ENCODE data around the gene CLDN15.
"Not testable (repeated sequence)": the region's sequence is repeated elsewhere in the genome, so short reads cannot be mapped to it uniquely, and the experiment has no call there.

CLDN15 gene

DNA sequence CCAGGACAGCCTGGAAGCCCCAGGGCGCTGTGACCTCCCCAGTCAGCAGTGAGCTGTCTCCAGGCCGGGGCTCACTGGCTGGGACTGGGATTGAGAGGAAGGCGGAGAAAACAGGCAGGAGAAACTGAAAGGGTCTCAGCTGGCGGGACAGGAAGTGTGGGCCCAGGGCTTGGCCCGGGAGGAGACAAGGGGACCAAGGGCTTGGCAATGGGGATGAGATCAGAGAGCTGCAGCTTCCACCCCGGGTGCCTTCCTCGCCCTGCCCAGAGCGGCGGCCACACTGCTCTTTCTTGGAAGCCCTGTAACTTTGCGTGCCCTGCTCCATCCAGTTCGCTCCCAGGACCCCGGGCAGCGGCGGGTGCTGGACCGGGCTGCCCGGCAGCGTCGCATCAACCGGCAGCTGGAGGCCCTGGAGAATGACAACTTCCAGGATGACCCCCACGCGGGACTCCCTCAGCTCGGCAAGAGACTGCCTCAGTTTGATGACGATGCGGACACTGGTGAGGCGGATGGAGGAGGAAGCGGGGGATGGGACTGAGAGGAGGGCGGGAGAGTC is 15.2 kb downstream of the CLDN15 start:
- no peak for DNase-seq (ENCODE audit: low read depth)

- no peak for DNase-seq (ENCODE audit: low read depth)
These were observed 17.3 kb downstream of the CLDN15 start for GRCh38 chr7:101220295-101220694.

GRCh38 chr7:101218236-101219125 is 19.1 kb downstream of the CLDN15 start:
- DNase-seq (ENCODE audit: low read depth): no peak

- peak; percentile 92 for DNase-seq (ENCODE audit: low read depth)
These were observed 20.0 kb downstream of the CLDN15 start, which contains the start of the genes PLOD3 and ZNHIT1 for GRCh38 chr7:101217388-101218235. PLOD3 (minus strand) TSS chr7:101217581; CDS start chr7:101217274, 307 bp downstream. ZNHIT1 (plus strand) TSS chr7:101218165; CDS start chr7:101218196, 31 bp downstream.

GRCh38 chr7:101216860-101217387 is 20.7 kb downstream of the CLDN15 start:
- no peak for DNase-seq (ENCODE audit: low read depth)

GRCh38 chr7:101216001-101216859 is 21.4 kb downstream of the CLDN15 start:
- no peak for DNase-seq (ENCODE audit: low read depth)

DNA sequence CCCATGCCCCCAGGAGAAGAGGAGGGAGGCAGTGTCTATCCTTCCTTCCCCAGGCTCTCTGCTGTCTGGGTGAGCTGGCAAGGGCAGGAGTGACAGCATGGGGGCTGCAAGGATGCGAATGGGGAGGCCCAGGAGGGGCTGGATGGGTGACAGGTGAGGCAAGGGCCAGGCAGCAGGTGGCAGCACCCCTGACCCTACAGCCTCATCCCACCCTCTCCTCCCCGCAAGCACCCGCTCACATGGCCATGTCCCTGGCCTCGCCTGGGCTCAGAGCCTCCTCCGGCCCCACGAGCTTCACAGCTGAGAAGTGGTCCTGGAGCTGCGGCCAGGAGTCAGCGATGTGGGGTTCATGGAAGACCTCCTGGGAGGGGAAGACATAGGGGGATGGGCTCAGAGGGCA is 25.6 kb downstream of the CLDN15 start:
- no peak for DNase-seq (ENCODE audit: low read depth)

- DNase-seq (ENCODE audit: low read depth): no peak
These were observed 26.1 kb downstream of the CLDN15 start for GRCh38 chr7:101211501-101211900.

- no peak for DNase-seq (ENCODE audit: low read depth)
These were observed 27.5 kb downstream of the CLDN15 start for GRCh38 chr7:101210143-101210542.

DNA sequence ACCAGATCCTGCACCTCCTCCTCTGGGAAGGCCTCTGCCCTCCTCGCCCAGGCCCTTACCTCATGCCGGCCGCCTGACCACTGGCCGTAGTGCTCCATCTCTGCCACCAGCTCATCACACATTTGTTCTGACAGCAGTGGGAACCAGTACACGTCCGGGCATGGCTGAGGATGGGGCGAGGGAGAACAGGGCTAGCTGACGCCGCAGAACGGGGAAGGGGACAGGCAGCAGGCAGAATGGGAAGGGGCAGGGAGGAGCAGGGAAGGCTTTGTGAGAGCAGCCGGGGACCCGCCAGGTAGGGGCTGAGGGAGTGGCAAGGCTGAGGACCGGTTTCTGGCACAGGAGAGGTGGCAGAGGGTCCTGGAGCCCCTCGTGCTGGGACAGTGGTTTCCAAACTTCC is 28.8 kb downstream of the CLDN15 start:
- no peak for DNase-seq (ENCODE audit: low read depth)

DNA sequence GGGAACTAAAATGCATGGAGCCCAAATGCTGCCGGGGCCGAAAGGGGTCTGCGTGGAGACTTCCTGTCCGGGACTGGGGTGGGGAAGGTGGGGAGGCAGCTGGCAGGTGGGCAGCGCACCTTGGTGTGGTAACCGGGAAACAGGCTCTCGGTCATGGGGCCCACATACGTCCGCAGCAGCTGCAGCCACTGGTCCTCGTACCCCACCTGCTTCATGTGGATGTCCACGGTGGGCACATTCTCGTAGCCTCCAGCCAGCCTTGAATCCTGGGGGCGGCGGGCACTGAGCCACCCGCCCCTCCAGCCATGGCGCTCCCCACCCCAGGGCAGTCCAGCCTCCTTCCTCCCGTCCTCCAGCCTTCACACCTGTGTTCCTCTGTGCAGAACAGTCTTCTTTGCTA is 30.1 kb downstream of the CLDN15 start:
- DNase-seq (ENCODE audit: low read depth): no peak

- no peak for DNase-seq (ENCODE audit: low read depth)
These were observed 30.9 kb downstream of the CLDN15 start for GRCh38 chr7:101206665-101207042.

DNA sequence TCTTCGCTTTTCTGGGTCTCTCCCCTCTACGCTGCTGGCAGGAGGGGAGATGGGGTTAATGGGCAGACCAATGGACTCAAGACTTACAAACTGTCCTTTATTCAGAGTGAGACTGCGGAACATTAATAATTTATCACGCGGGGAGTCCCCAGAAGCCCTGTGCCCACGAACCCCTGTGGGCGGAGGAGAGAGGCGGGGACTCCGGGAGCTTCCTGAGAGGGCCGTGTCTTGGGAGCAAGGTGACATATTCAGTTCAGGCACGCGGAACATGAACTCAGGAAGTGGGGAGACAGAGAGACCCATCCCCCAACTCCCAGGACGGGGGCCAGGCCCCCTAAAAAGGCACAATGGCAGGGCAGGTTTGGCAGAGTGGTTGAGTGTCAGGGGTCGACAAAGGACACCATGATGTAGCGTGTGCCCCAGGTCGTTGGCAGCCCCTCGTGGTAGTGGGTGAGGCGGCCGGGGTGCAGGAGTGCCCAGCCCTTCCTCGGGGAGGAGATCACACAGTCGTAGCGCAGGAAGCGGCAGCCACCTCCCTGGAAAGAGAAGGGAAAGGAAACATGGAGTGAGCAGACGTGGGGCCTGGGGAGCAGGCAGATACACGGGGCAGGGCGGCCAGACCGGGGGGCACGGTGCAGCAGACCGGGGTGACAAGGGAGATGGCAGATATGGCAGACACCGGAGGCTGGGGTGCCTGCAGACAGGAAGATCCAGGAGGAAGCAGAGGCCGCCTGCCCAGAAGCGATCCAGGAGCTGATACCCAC is 31.5 kb downstream of the CLDN15 start:
- no peak for DNase-seq (ENCODE audit: low read depth)

- not testable (repeated sequence) for DNase-seq (ENCODE audit: low read depth)
These were observed 33.6 kb downstream of the CLDN15 start for GRCh38 chr7:101203740-101204738.

GRCh38 chr7:101202603-101202918 is 35.0 kb downstream of the CLDN15 start:
- no peak for DNase-seq (ENCODE audit: low read depth)

DNA sequence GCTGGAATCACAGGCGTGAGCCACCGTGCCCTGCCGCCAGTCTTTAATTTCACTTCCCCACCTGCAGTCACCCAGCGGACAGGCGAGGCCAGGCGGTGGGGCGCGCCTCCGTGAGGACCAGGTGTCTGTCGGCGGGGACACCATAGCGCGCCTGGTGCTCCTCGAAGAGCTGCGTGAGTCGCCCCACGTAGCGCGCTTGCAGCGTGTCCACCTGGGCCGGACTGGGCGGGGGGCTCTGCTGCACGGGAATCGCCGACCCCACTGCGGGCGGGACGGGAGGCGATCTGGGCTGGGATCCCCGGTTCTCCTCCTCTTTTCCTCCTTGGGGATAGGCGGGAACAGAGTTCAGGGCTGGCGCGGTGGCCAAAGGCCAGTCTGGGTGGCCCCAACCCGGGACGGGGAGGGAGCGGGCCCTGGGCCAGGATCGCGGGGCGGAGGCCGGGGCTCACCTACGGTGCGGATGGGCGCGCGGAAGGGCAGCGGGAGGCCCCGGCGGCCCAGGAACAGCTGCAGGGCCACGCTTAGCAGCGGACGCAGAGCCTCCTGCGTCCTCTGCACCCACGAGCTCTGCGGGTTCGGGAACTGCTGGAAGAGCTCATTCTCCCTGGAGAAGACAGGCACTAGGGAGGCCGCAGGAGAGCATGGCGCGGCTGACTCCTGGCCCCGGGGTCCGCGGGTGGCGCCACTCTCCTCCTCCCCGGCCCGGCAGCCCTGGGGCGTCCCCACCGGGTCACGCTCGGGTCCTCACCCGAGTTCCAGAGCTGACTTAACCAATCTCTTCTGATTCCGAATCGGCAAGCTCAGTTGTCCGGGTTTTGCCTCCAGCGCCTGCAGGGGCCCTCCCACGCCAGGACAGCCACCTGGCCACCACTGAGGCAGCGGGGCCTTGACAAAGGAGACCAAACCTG is 35.7 kb downstream of the CLDN15 start:
- DNase-seq (ENCODE audit: low read depth): no peak

- DNase-seq (ENCODE audit: low read depth): no peak
These were observed 36.6 kb downstream of the CLDN15 start, which contains the start of gene MOGAT3 for GRCh38 chr7:101200862-101201599. MOGAT3 (minus strand) TSS chr7:101201036; CDS start chr7:101200854, 182 bp downstream.

DNA sequence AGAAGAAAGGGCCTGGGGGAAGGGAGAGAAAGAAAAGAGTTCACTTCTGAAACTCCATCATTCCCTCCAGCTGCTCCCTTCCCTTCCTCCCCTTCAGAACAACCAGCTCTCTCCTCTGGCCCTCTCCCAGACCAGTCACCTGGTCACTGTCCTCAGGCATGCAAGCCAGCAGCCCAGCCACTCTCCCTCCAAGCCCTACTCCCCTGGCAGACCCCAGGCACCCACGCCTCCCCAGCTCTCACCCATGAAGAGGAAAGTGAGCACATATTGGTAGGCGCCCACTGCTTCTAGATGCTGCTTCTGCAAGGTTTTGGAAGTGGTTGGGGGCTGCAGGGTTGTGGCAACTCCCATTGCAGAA is 37.1 kb downstream of the CLDN15 start:
- no peak for DNase-seq (ENCODE audit: low read depth)

Measured in stimulated activated CD8-positive, alpha-beta memory T cell treated with anti-CD3 and anti-CD28 coated beads, Interleukin-4, amount 100 ng/mL, for 24 hours (primary cell).